ENCODE measurements around the gene ZNF441.

GRCh38 chr19:11781295-11782057 lies 14.7 kb downstream of the ZNF441 start:
- TF ChIP-seq CTCF (conservative IDR thresholded peaks at IDR 0.05; ENCODE audit: low read length) (no peak), EZH2phosphoT487 (IDR thresholded peaks at IDR 0.05; ENCODE audit: borderline replicate concordance) (no peak)

Data from Loucy (cell line).